ENCODE measurements around the gene RFWD3.

RFWD3 gene

DNA sequence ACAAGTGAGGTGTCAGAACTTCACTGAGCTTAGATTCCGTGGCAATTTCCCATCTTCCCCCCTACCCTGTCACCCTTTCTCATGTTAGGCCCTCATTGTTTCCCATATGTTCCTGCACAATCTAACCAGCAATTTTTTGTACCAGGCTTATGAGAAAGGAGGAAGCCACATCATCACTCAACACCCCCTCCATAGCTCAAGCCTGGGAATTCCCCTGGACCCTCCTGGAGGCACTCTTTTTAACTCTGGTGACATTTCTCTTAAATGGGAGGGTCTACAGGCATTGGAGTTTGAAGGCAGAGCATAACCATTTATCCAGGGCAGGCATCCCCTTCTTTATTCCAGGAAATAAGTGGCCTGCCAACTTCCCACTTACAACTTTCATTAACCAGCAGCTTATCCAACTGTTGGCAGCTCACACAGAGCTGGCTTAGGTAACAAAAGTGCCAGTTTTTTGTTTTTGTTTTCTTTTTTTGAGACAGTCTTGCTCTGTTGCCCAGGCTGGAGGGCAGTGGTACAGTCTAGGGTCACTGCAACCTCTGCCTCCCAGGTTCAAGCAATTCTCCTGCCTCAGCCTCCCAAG lies 49.4 kb downstream of the RFWD3 start:
- no peak for DNase-seq

DNA sequence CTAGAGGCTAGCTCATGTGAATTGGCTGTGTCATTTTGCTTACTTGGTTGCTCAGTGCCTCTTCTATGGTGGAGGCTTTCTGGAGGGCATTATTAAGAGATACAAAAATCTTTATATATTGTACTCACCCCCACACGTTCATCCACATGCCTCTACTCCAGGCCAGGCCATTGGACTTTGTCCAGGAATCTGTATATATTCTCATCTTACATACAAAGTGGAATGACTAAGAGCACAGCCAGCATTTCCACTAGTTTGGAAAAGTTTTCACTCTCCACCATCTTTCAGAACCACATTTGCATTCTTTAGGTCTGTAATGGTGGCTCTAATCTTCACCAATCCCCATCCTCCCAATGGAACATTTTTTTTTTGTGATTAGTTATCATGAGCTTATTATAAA lies 55.0 kb downstream of the RFWD3 start:
- DNase-seq = no peak

DNA sequence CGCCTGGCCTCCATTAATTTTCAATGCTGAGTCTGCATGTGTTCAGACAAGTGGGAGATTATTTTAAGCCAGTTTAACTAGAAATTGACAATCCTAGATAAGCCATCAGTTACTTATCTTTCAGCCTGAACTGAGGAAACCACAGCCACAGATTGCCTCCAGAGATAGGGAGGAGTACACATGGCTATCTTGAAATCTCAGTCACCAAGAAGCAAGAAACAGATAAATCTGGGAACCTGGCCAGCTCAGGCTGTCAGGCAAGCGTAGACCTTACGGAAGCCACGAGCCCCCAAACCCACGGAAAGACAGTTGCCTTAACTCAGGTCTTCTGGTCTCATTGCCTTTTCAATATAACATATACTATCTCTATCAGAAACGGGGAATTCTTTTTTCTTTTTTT lies 57.7 kb downstream of the RFWD3 start:
- DNase-seq = peak; percentile 36

DNA sequence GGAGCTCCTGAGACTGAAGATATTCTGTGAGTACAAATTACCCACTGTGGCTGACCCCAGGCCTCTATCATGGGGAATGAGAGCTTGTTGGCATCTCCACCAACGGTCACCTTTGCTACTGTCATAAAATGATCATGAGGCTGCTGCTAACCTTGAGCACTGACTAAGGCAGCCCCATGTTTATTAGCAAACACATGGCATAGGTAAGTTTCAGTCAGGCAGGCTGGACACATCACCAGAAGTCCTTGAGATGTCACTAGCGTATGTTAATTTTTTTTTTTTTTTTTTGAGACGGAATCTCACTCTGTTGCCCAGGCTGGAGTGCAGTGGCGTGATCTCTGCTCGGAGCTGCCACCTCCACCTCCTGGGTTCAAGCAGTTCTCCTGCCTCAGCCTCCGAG lies 58.3 kb downstream of the RFWD3 start:
- no peak for DNase-seq

DNA sequence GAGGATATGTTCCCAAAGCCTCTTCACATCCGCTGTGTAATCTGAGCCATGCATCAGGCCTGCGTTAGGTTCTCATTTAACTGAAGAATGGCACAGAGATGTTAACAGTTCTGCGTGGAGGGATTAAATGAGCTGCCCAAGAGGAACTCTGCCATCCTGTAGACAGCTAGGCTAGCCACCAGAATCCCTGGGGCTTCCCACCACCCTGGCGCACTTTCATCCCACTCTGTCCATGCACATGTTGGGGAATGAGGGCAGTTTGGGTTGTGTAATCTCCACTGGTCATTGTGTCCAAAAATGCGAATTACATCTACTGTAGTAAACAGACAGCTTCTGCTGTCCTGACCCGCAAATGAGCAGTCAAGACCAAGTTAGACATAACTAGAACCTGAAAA lies 58.7 kb downstream of the RFWD3 start:
- no peak for DNase-seq

DNA sequence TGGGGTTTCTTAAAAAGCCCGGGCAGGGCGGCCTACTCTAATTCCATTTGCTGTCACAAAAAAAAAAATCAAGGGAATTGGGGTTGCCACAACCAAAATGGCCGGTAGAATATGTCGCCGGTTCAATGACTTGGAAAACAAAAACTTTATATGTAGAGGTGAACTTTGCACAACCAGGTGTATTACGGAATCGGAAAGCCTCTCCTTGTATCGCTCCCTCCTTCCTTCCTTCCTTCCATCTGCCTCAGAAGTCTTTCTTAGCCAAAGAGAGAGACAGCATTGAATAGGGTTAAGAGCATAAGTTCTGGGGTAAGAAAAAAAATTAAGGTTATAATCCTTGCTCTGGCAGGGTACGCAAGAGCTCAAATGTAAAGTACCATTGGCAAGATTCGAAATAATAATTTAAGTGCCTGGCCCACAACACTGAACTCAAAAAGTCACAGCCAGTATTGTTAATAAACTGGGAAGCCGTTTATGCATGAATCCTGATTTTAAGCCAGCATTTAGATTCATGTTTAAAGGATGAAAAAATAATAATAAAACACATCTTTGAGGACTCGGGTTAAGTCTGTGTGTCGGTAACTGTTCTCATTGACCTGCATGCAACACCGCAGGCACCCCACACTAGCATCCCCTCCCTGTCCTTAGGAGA lies 59.2 kb downstream of the RFWD3 start:
- DNase-seq = no peak

DNA sequence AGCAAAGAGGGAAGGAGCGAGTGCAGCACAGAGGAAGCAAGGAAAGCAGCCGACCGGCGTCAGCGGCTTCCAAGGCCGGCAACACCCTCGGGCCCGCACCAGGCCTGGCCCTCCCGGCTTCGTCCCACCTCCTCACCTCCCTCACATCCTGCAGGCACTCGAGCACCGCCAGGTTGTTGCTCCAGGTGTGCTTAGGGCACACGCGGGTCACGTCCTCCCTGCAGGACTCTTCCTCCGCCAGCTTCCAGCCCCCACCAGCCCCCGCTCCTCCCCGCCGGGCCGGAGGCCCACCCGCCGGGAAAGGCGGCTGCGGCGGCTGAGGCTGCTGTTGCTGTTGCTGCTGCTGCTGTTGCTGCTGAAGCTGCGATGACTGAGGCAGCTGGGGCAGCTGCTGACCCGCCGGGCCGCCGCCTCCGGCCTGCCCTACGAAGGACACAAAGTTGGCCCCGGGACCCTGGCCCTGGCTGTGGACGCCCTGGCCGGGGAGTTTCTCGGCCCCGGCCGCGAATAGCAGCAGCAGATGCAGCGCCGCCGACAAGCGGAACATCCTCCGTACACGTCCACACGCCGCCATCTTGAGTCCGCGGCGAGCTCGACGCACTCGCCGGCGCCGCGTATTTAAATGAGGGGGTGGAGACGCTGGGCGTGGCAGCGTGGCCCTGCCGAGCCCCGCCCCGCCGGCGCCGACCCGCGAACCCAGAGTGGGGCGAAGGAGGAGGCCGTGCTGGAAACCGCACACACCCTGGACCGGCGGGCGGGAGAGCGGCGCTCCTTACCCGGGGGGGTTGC lies 60.0 kb downstream of the RFWD3 start, which contains the start of gene GLG1:
Gene GLG1, minus strand, starts transcription at position 594 of the 789 bp plus-strand sequence. Its CDS starts 20 bp downstream, at position 574.
- DNase-seq = peak; percentile 93

DNA sequence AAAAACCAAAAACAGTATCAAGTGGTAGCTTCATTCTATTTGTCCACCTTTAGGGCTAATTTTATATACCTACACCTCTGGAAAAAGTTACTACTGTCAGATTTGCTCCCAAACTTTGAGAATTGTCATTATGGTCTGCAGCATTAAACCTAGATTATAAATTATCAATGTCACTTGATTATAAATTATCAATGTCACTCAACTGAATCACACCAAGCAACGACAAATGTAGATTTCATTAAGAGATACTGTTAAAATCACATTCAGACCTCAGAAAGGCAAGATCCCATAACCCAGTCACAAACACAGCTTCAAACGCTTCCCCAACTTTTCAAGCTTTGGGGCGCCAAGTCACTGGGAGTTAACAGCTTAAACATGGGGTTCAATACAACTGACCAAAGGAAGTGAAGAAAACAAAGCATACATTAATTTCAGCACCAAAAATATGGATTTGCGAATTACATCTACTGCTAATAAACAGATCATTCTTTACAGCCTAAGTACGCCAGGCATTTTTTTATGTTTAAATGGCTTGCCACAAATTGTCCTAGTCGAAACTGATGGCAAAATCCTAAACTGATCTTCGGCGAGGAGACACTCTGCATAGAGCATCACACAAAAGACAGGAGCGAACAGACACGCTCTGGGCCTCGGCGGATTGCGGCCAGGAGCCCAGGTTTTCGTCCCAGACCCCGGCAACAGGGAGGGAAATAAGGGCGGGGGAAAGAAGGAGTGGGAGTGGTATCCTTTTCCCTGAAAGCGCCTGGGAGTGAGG lies 60.7 kb downstream of the RFWD3 start:
- no peak for DNase-seq

DNA sequence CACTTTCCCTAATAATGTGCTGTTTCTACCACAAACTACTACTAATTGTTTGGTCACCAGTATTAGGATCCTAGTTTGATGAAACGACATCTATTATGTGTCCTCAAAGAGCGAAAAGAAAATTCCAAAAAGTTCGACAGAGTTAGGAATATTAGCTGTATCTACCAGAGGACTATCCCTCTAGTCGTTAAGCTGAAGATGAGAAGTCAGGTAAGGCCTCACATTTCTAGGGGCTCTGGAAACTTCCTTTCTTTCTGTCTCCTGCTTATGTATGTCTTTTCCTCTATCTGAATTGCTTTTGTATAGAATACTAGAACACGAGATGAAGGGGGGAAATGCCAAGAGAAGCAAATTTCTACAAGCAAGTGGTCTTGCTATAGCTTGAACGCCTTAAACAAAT lies 61.3 kb downstream of the RFWD3 start:
- no peak for DNase-seq

DNA sequence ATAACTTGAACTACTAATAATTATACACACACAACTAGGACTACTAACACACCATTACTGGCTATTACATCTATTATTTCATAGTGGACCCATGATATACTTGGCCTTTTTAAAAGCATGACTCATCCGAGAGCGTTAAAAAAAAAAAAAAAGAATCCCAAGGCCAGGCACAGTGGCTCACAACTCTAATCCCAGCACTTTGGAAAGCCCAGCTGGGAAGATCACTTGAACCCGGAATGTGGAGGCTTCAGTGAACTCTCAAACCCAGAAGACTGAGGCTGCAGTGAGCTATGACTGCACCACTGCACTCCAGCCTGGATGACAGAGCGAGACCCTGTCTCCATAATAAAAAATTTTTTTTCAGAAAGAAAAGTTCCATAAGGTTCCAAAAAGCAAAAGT lies 62.8 kb downstream of the RFWD3 start:
- no peak for DNase-seq

DNA sequence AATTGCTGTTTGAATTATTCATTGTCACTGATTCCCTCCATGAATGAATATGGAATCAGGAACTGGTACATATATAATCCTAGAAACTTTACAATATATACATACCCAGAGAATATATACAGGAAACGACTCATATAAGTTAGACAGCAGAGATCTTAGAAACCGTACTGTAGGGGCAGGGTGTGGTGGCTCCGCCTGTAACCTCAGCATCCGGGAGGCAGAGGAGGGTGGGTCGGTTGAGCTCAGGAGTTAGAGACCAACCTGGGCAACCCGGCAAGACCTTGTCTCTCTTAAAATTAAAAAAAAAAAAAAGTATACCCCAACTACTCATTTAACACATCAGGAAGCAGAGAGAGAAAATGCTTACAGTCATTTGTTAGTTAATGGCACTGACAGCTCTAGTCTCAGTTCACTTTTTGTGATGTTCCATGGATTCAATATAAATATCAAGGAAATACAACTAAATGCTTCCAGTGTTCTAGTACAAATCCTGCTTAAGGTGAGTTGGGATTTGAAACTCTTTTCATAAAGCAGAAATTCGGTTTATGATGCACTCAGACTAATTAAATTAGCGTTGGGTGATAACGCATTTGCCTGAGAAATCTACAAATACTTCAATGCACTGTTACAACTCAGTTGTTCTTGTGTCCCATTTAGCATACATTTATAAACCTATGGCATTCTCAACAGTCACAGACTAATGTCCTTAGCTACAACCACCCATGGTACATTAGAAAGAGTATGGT lies 65.4 kb downstream of the RFWD3 start:
- DNase-seq = peak; percentile 62

DNA sequence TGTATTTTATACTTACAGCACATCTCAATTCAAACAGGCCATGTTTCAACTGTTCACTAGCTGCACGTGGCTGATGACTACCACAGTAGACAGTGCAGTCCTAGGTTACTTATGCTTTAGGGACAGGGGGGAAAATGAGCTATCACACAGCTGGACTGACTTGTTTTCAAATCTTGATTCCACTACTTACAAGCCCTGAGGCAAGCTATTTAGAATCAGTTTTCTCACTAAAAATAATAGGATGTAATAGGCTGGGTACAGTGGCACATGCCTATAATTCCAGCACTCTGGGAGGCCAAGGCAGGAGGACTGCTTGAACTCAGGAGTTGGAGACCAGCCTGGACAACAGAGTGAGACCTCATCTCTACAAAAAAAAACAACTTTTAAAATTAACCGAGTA lies 70.1 kb downstream of the RFWD3 start:
- no peak for DNase-seq

DNA sequence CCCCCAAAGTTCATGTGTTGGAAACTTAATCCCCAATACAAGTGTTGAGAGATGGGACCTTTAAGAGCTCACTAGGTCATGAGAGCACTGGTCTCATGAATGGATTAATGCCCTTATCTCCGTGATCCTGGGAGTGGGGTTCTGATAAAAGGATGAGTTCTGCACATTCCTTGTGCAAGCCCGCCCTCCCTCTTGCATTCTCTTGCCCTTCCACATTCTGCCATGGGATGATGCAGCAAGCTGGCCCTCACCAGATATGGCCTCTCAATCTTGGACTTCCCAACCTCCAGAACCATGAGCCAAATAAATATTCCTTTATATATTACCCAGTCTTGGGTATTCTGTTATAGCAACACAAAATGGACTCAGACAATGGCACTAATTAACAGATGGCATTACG lies 73.8 kb downstream of the RFWD3 start:
- no peak for DNase-seq

DNA sequence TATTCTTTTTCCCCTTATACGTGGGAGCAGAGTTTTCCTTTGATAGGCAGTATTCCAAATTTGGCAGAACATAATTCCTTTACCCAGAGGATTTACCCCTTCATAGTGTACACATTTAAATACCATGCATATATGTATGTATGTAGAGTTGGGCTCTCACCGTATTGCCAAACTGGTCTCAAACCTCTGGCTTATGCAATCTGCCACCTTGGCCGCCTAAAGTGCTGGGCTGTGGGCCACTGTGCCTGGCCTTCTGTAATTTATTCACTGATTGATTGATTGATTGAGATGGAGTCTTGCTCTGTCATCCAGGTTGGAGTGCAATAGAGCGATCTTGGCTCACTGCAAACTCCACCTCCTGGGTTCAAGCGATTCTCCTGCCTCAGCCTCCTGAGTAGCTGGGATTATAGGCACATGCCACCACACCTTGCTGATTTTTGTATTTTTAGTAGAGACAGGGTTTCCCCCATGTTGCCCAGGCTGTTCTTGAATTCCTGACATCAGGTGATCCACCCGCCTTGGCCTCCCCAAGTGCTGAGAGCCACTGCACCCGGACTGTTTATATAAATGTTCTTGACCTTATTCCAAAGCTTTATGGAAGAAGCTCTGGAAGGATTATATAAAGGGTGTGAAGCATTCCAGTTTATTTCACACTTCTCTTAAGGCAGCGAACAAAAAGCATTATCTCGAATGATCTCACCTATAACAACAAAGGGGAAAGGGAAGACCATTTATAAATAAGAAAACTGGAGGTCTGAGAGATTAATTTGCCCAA lies 74.6 kb downstream of the RFWD3 start:
- no peak for DNase-seq

DNA sequence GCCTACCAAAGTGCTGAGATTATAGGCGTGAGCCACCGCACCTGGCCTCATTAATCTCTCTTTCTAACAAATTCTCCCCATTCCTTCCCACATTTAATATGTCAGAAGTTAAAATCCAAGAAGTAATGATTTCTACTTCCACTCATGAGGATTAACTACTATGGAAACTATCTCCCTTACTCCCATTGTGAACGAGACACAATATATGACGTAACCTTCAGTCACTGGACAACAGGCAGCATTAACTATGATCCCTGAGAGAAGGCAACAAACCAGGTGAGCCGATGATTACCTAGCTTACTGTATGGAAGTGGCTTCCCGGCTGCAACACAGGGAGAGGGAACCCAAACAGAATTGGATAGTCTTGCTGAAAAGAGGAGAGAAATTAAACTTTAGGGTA lies 79.7 kb downstream of the RFWD3 start:
- DNase-seq = no peak

DNA sequence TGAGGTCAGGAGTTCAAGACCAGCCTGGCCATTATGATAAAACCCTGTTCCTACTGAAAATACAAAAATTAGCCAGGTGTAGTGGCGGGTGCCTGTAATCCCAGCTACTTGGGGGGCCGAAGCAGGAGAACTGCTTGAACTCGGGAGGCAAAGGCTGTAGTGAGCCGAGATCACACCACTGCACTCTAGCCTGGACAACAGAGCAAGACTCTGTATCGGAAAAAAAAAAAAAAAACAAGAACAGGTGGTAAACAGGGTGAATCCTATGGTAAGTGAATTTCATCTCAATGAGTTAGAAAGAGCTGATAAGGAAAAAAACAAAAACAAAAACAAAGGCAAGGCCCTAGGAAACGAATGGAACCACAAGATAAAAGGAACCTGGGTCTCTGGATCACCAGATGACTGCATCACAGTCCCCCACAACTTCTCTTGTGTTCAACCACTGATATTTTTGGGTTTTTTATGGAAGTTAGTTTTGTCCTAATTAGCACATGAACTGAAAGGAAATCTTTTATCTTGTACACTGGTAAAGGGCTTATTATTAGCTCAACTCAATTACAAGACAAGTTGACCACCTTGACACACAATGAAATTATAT lies 80.7 kb downstream of the RFWD3 start:
- DNase-seq = no peak

DNA sequence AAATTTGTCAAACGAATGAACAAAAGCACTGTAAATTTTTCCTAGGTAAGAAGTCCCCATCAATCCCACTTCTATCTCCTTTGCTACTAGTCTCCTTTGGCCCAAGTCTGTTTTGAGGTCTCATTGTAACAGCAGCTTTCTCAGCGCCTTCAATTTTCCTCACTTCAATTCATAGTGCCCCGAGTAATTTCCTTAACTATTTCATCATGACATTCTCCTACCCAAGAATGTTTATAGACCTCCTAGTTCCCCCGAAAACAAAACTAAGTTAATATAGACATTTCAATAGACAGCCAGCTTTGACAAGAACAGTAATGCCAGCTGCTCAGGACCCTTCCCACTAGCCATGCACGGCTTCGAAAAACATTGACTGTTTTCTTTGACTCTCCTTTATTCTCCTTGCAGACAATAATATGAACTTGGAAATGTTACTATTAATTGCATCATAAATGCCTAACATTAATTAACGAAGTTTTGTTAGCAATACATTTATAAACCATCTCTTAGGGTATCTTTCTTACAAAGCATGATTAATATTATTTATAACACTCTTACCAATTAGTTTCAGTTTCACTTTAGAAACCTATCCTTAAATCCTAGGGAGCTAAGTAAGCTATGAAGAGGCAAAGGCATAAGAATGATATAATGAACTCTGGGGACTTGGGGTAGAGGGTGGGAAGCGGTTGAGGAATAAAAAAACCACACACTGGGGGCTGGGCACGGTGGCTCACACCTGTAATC lies 82.6 kb downstream of the RFWD3 start:
- DNase-seq = no peak

DNA sequence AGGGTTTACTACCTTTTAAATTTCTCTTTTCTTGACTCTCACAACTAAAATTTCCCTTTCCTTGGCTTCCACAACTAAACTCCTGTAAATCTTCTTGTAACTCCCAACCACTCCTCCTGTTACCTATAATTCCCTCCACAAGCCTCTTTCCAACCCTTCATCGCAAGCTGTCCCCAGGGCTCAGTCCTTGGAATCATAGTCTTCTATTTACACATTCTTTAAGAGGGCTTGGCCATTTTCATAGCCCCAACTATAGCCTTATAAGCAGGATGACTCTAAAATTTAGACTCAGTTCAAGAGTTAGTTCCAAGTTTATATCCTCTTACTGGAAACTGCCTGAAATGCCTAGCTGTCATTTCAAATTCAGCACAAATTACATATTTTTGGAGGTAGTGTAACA lies 83.7 kb downstream of the RFWD3 start:
- no peak for DNase-seq

DNA sequence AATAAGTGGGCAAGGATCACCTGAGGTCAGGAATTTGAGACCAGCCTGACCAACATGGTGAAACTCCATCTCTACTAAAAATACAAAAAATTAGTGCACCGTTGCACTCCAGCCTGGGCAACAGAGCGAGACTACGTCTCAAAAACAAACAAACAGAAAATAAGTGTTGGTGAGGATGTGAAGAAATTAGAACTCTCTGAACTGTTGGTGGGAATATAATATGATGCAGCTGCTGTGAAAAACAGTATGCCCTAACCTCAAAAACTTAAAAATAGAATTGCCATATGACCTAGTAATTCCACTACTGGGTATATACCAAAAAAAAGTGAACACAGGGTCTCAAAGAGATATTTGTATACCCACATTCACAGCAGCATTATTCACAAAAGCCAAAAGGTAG lies 85.8 kb downstream of the RFWD3 start:
- no peak for DNase-seq

DNA sequence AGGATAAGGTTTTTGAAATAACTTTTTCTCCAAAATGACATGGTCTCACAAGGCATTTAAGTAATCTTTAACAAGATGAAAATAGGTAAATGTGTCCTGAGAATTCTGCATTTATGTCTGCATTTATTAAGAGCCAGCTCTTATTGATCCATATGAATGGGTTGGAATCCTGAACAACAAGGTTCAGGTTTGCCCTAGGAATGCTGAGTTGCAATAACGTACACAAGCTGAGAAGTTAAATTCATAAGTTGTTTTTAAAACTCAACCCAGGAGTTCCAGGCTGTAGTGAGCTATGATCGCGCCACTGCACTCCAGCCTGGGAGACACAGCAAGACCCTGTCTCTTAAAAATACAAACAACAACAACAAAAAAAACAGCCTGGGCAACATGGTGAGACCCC lies 87.8 kb downstream of the RFWD3 start:
- DNase-seq = no peak

DNA sequence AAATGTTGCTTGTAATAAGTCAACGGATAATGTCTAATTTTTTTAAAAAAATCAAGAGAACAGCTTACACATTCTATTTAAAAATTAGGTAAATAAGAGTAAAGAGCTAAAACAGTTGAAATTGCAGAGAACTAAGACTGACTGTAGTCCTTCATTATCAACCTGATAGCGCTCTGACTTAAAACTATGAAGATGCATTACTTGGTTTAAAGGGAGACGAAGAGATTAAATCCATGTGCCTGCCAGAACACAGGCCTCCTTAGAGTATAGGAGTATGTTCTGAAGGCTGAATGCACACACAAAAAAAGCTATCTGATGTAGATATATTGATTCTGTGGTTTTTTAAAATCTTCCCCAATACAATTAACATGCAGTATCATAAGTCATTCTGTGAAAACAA lies 88.2 kb downstream of the RFWD3 start:
- no peak for DNase-seq

Data from activated naive CD4-positive, alpha-beta T cell treated with Interleukin-2 at 50 U/mL for 16 hours (primary cell).